ENCODE measurements around the gene CLCN7. TPM values are rescaled to one million over a fixed set of nuclear protein-coding genes. Genes with fewer than 3 reads are reported as not detected.

The CLCN7 gene
- total RNA-seq, 1 experiment from 2014 or later: 60.0 TPM

GRCh38 chr16:1446296-1447080 is 28.3 kb downstream of the CLCN7 start:
- BruUV-seq (replicated peaks): no TSS peak
- ChIA-PET CTCF (interaction anchor here (0.7 kb wide), 1 partner anchor 14 kb away, joined by 3 read pairs; no protein-coding TSS in a partner anchor), POLR2A (no interaction called here)
- H3K4me3 Mint-ChIP-seq (ENCODE audit: unreplicated experiment): no peak overlapping the region
- intact Hi-C loops (cut with micrococcal nuclease): no loop called here
- no peaks in the 10 kb centered on the region for H3K9me3 Mint-ChIP-seq (ENCODE audit: unreplicated experiment)
- H3K27ac Mint-ChIP-seq (ENCODE audit: low read depth, unreplicated experiment): no peak overlapping the region
- peaks cover 2% of the 10 kb centered on the region for H3K36me3 Mint-ChIP-seq (ENCODE audit: insufficient read depth, unreplicated experiment)
- TF ChIP-seq CTCF (IDR thresholded peaks at IDR 0.05; ENCODE audit: unreplicated experiment): no peak
- H3K27me3 Mint-ChIP-seq (ENCODE audit: insufficient read depth, unreplicated experiment): no peaks in the 10 kb centered on the region
- H3K4me1 Mint-ChIP-seq (ENCODE audit: insufficient read depth, unreplicated experiment): no peaks in the 10 kb centered on the region
- no peak for DNase-seq (ENCODE audit: unreplicated experiment)

- ChIA-PET POLR2A (no interaction called here), CTCF (interaction anchor here (0.7 kb wide), 1 partner anchor 13 kb away, joined by 3 read pairs; no protein-coding TSS in a partner anchor)
- no peak for DNase-seq (ENCODE audit: unreplicated experiment)
- H3K27me3 Mint-ChIP-seq (ENCODE audit: insufficient read depth, unreplicated experiment): no peaks in the 10 kb centered on the region
- no peaks in the 10 kb centered on the region for H3K4me1 Mint-ChIP-seq (ENCODE audit: insufficient read depth, unreplicated experiment)
- no peaks in the 10 kb centered on the region for H3K9me3 Mint-ChIP-seq (ENCODE audit: unreplicated experiment)
- H3K27ac Mint-ChIP-seq (ENCODE audit: low read depth, unreplicated experiment): no peak overlapping the region
- no peak overlapping the region for H3K4me3 Mint-ChIP-seq (ENCODE audit: unreplicated experiment)
- TSS peak; percentile 57 for BruUV-seq (replicated peaks)
- intact Hi-C loops (cut with micrococcal nuclease): no loop called here
- no peak for TF ChIP-seq CTCF (IDR thresholded peaks at IDR 0.05; ENCODE audit: unreplicated experiment)
- H3K36me3 Mint-ChIP-seq (ENCODE audit: insufficient read depth, unreplicated experiment): no peaks in the 10 kb centered on the region
These were observed 29.2 kb downstream of the CLCN7 start for GRCh38 chr16:1445518-1446203.

- no peak for DNase-seq (ENCODE audit: unreplicated experiment)
- CTCF ChIA-PET: no interaction called here
- intact Hi-C loops (cut with micrococcal nuclease): no loop called here
- no peak overlapping the region for H3K4me3 Mint-ChIP-seq (ENCODE audit: unreplicated experiment)
- no peaks in the 10 kb centered on the region for H3K27me3 Mint-ChIP-seq (ENCODE audit: insufficient read depth, unreplicated experiment)
- H3K27ac Mint-ChIP-seq (ENCODE audit: low read depth, unreplicated experiment): no peak overlapping the region
- no TSS peak for BruUV-seq (replicated peaks)
- POLR2A ChIA-PET: no interaction called here
- no peaks in the 10 kb centered on the region for H3K9me3 Mint-ChIP-seq (ENCODE audit: unreplicated experiment)
- no peaks in the 10 kb centered on the region for H3K4me1 Mint-ChIP-seq (ENCODE audit: insufficient read depth, unreplicated experiment)
- no peaks in the 10 kb centered on the region for H3K36me3 Mint-ChIP-seq (ENCODE audit: insufficient read depth, unreplicated experiment)
- no peak for TF ChIP-seq CTCF (IDR thresholded peaks at IDR 0.05; ENCODE audit: unreplicated experiment)
These were observed 29.9 kb downstream of the CLCN7 start for GRCh38 chr16:1444730-1445517.
